K562 (cell line): ENCODE results near the gene CACTIN. TPM values are rescaled to one million over a fixed set of nuclear protein-coding genes. Genes with fewer than 3 reads are reported as not detected.

Experiments
- ARID3A ChIP-seq: IDR thresholded peaks from 2 replicates; pipeline ENCODE4 v1.6.1; 2012; ENCODE audit warnings: low read depth, low read length, improper control_type of control experiment, borderline replicate concordance
- BRCA1 ChIP-seq, 2 experiments: fragments of 450-650 bp in 1 of 2; sonication (generic) in 1 of 2; formaldehyde crosslinking in 1 of 2; IDR thresholded peaks; 2 replicates each; pipeline versions ENCODE4 v1.5.0 to v1.6.1; 2017 to 2020; ENCODE audit warnings: mild to moderate bottlenecking in 1 of 2, missing genetic modification reagents in 1 of 2
- CHD4 ChIP-seq: fragments of 200-600 bp; sonication (generic); IDR thresholded peaks from 3 replicates; pipeline ENCODE4 v1.6.1; 2012; ENCODE audit warnings: low read depth, mild to moderate bottlenecking, mixed read lengths, low read length, inconsistent platforms; ENCODE audit not compliant: insufficient read depth, insufficient replicate concordance, poor library complexity, severe bottlenecking
- CXXC5 ChIP-seq: fragments of 250-450 bp; sonication (Bioruptor Pico); IDR thresholded peaks from 2 replicates; pipeline ENCODE4 v1.8.0; 2022; ENCODE audit warnings: inconsistent platforms, mild to moderate bottlenecking, moderate library complexity
- ELK3 ChIP-seq: fragments of 450-650 bp; formaldehyde crosslinking; IDR thresholded peaks from 2 replicates; pipeline ENCODE4 v1.4.0; 2020; ENCODE audit warnings: mild to moderate bottlenecking
- HDAC6 ChIP-seq: IDR thresholded peaks from 2 replicates; pipeline ENCODE4 v1.6.1; 2012; ENCODE audit warnings: low read depth, mild to moderate bottlenecking, control low read depth, inconsistent platforms, low read length, moderate library complexity
- HDAC8 ChIP-seq: fragments of 450-650 bp; IDR thresholded peaks from 2 replicates; pipeline ENCODE4 v1.6.1; 2016; ENCODE audit warnings: mild to moderate bottlenecking, missing genetic modification characterization, moderate library complexity, missing compliant biosample characterization
- HMGN3 ChIP-seq: IDR thresholded peaks from 2 replicates; pipeline ENCODE4 v1.6.1; 2011; ENCODE audit warnings: borderline replicate concordance, low read depth, mild to moderate bottlenecking, mixed read lengths, low read length; ENCODE audit not compliant: insufficient read length; ENCODE audit errors: extremely low read depth
- ILF3 ChIP-seq: fragments of 450-650 bp; IDR thresholded peaks from 2 replicates; pipeline ENCODE4 v1.6.1; 2018; ENCODE audit warnings: antibody characterized with exemption, mild to moderate bottlenecking, moderate library complexity, borderline replicate concordance
- ILK ChIP-seq: fragments of 450-650 bp; IDR thresholded peaks from 2 replicates; pipeline ENCODE4 v1.6.1; 2016; ENCODE audit warnings: missing genetic modification characterization, low read depth, mild to moderate bottlenecking, missing compliant biosample characterization, moderate library complexity, borderline replicate concordance
- KDM1A ChIP-seq, 2 experiments: fragments of 450-650 bp; IDR thresholded peaks; 2 replicates each; pipeline ENCODE4 v1.6.1; 2016; ENCODE audit warnings: mild to moderate bottlenecking in 2 of 2
- MAFF ChIP-seq: IDR thresholded peaks from 2 replicates; pipeline ENCODE4 v1.6.1; 2012; ENCODE audit warnings: low read length, improper control_type of control experiment
- MTA3 ChIP-seq: fragments of 450-650 bp; formaldehyde crosslinking; IDR thresholded peaks from 2 replicates; pipeline ENCODE4 v1.6.1; 2017; ENCODE audit warnings: mild to moderate bottlenecking, borderline replicate concordance
- NELFE ChIP-seq: IDR thresholded peaks from 2 replicates; pipeline ENCODE4 v1.6.1; 2011; ENCODE audit warnings: mild to moderate bottlenecking; ENCODE audit not compliant: insufficient read depth, insufficient read length
- POLR2A ChIP-seq: fragments of 450-650 bp; conservative IDR thresholded peaks from 2 replicates; pipeline ENCODE4 v1.6.1; 2016
- SIX5 ChIP-seq, 2 experiments: IDR thresholded peaks; 2 replicates each; pipeline ENCODE4 v1.6.1; 2011; ENCODE audit warnings: low read length in 2 of 2, borderline replicate concordance in 1 of 2, low read depth in 1 of 2, mild to moderate bottlenecking in 1 of 2, moderate library complexity in 1 of 2; ENCODE audit not compliant: insufficient read depth in 1 of 2
- THRAP3 ChIP-seq: fragments of 450-650 bp; IDR thresholded peaks from 2 replicates; pipeline ENCODE4 v1.6.1; 2016; ENCODE audit warnings: mild to moderate bottlenecking, inconsistent platforms, borderline replicate concordance
- XRCC4 ChIP-seq: IDR thresholded peaks from one replicate; pipeline ENCODE4 v1.6.1; 2011; ENCODE audit not compliant: insufficient read depth, insufficient read length; ENCODE audit errors: extremely low read depth
- ZFP1 ChIP-seq: fragments of 450-650 bp; formaldehyde crosslinking; IDR thresholded peaks from 2 replicates; pipeline ENCODE4 v1.4.0; 2020; ENCODE audit warnings: mild to moderate bottlenecking, mixed read lengths
- ZNF124 ChIP-seq: sonication (generic); formaldehyde crosslinking; IDR thresholded peaks from 2 replicates; pipeline ENCODE4 v1.8.1; 2022; ENCODE audit warnings: missing genetic modification reagents
- ZNF197 ChIP-seq: fragments of 200-800 bp; sonication (Bioruptor generic); IDR thresholded peaks from 2 replicates; pipeline ENCODE4 v1.6.1; 2016; ENCODE audit warnings: low read depth, missing genetic modification characterization, missing compliant biosample characterization
- ZNF561 ChIP-seq: fragments of 450-650 bp; formaldehyde crosslinking; conservative IDR thresholded peaks from 2 replicates; pipeline ENCODE4 v1.4.0; 2020; ENCODE audit warnings: mild to moderate bottlenecking, moderate library complexity
- polyA plus RNA-seq, 8 experiments: library from polyadenylated mRNA; depleted of rRNA in 4 of 8; stranded (reverse) in 5 of 8; unstranded in 3 of 8; fragments of >200 nt; fragmentation: Nextera tagmentation in 2 of 8; fragmentation: Illumina TruSeq in 1 of 8; extraction: Ambion mirVana in 2 of 8; extraction: Trizol in 1 of 8; gene quantifications; 2 replicates each; pipeline versions ENCODE4 v1.2.1 to v1.2.3, GENCODE V29; 2011 to 2014; ENCODE audit warnings: inconsistent platforms in 1 of 8, missing spikeins in 1 of 8
- total RNA-seq, 7 experiments: library from RNA; depleted of rRNA in 6 of 7; stranded (reverse); fragments of >200 nt in 6 of 7; fragmentation: Illumina TruSeq in 2 of 7; extraction: Trizol in 2 of 7; gene quantifications; 2 replicates each; pipeline versions ENCODE4 v1.2.1 to v1.2.3, GENCODE V29; 2011 to 2021; ENCODE audit warnings: low replicate concordance in 1 of 7

CACTIN gene
- total and polyA plus RNA-seq, 9 of the 15 experiments (the other 6 are each of a cell fraction or from before 2014, with no cell fraction given): 0.15 to 49.2 (median 15.0) TPM

- no peak for TF ChIP-seq KDM1A (IDR thresholded peaks at IDR 0.05)
- TF ChIP-seq HMGN3: no peak
- TF ChIP-seq ILK: no peak
- no peak for TF ChIP-seq NELFE
- TF ChIP-seq SIX5 (IDR thresholded peaks at IDR 0.05; ENCODE audit: borderline replicate concordance in 1 of 2, insufficient read depth in 1 of 2, low read depth in 1 of 2, low read length in 2 of 2): no peak
- TF ChIP-seq HDAC8 (tag): no peak
- TF ChIP-seq ARID3A: no peak
- TF ChIP-seq ELK3 (CRISPR knock-in tag): no peak
- TF ChIP-seq ZFP1 (CRISPR knock-in tag): no peak
- no peak for TF ChIP-seq CHD4
- TF ChIP-seq ZNF197 (CRISPR knock-in tag): no peak
- no peak for TF ChIP-seq ZNF561
- TF ChIP-seq CXXC5 (CRISPR knock-in tag): 0 out of 2 replicates have a peak, but pooled peaks have one; percentile 18
- no peak for TF ChIP-seq MAFF
- no peak for TF ChIP-seq THRAP3
- TF ChIP-seq XRCC4: no peak
- no peak for TF ChIP-seq POLR2A
- no peak for TF ChIP-seq ILF3
- TF ChIP-seq HDAC6: no peak
- no peak for TF ChIP-seq BRCA1 (IDR thresholded peaks at IDR 0.05)
- 0 out of 2 replicates have a peak, but pooled peaks have one; percentile 76 for TF ChIP-seq BRCA1 (CRISPR knock-in tag; IDR thresholded peaks at IDR 0.05)
- no peak for TF ChIP-seq ZNF124 (CRISPR knock-in tag)
- TF ChIP-seq MTA3: no peak
Observed at GRCh38 chr19:3665681-3666544, 39.3 kb upstream of the CACTIN start (continued).
